OCI-LY1 (cell line): Measurements from ENCODE around the gene TMOD2.
"Not testable (repeated sequence)": the region's sequence is repeated elsewhere in the genome, so short reads cannot be mapped to it uniquely, and the experiment has no call there.

Experiments used
- H2AFZ ChIP-seq: fragments of 200-600 bp; sonication (generic), shearing (Covaris generic); 2 replicates; pipeline ENCODE4 v1.6.0; 2014; ENCODE audit warnings: antibody characterized with exemption, mild to moderate bottlenecking, low read length
- H3F3A ChIP-seq: fragments of 200-600 bp; sonication (generic), shearing (Covaris generic); 2 replicates; pipeline ENCODE4 v1.6.0; 2014; ENCODE audit warnings: mild to moderate bottlenecking, antibody characterized with exemption, low read length, moderate library complexity; ENCODE audit not compliant: insufficient read depth
- H3K27ac ChIP-seq: fragments of 200-600 bp; sonication (generic); 2 replicates; pipeline ENCODE4 v1.5.1; 2014; ENCODE audit warnings: low read length, mixed run types, mild to moderate bottlenecking, low read depth; ENCODE audit not compliant: poor library complexity, severe bottlenecking
- H3K27me3 ChIP-seq: fragments of 200-600 bp; sonication (generic); 2 replicates; pipeline ENCODE4 v1.6.0; 2014; ENCODE audit warnings: antibody characterized with exemption, mild to moderate bottlenecking, low read length, moderate library complexity; ENCODE audit not compliant: insufficient read depth
- H3K36me3 ChIP-seq: fragments of 200-600 bp; sonication (generic); 2 replicates; pipeline ENCODE4 v1.6.1; 2014; ENCODE audit warnings: mild to moderate bottlenecking, antibody characterized with exemption, low read length, moderate library complexity, mixed read lengths; ENCODE audit not compliant: insufficient read depth
- H3K4me1 ChIP-seq: fragments of 200-600 bp; sonication (generic); 2 replicates; pipeline ENCODE4 v1.5.1; 2014; ENCODE audit warnings: mild to moderate bottlenecking, low read length, moderate library complexity; ENCODE audit not compliant: insufficient read depth, severe bottlenecking
- H3K4me2 ChIP-seq: fragments of 200-600 bp; sonication (generic), shearing (Covaris generic); 2 replicates; pipeline ENCODE4 v1.6.1; 2014; ENCODE audit warnings: low read length
- H3K4me3 ChIP-seq: fragments of 200-600 bp; sonication (generic); 2 replicates; pipeline ENCODE4 v1.5.1; 2014; ENCODE audit warnings: low read length, low read depth, mild to moderate bottlenecking, mixed read lengths; ENCODE audit not compliant: poor library complexity, severe bottlenecking
- H3K79me2 ChIP-seq: fragments of 200-600 bp; shearing (Covaris generic); 2 replicates; pipeline ENCODE4 v1.6.1; 2016; ENCODE audit warnings: mixed run types, low read length, mixed read lengths; ENCODE audit not compliant: insufficient read depth
- H3K9ac ChIP-seq: fragments of 200-600 bp; sonication (generic), shearing (Covaris generic); 2 replicates; pipeline ENCODE4 v1.6.1; 2014; ENCODE audit warnings: mild to moderate bottlenecking, low read length, mixed read lengths
- H3K9me2 ChIP-seq: fragments of 200-600 bp; sonication (generic), shearing (Covaris generic); 2 replicates; pipeline ENCODE4 v1.6.1; 2014; ENCODE audit warnings: low read depth, mild to moderate bottlenecking, low read length, mixed read lengths
- H3K9me3 ChIP-seq: fragments of 200-600 bp; shearing (Covaris generic); 2 replicates; pipeline ENCODE4 v1.6.1; 2014; ENCODE audit warnings: low read length, mixed read lengths
- H4K20me1 ChIP-seq: fragments of 200-600 bp; sonication (generic), shearing (Covaris generic); 2 replicates; pipeline ENCODE4 v1.6.0; 2016; ENCODE audit warnings: mild to moderate bottlenecking, low read length; ENCODE audit not compliant: insufficient read depth
- CTCF ChIP-seq: fragments of 200-600 bp; sonication (generic), shearing (Covaris generic); IDR thresholded peaks from 2 replicates; pipeline ENCODE4 v1.5.1; 2017; ENCODE audit warnings: mild to moderate bottlenecking, antibody characterized with exemption, low read length, moderate library complexity, mixed read lengths
- EZH2 ChIP-seq: fragments of 200-600 bp; sonication (generic), shearing (Covaris generic); IDR thresholded peaks from 2 replicates; pipeline ENCODE4 v1.8.0; 2017; ENCODE audit warnings: borderline replicate concordance, mixed run types, mild to moderate bottlenecking, antibody characterized with exemption, low read length, moderate library complexity, mixed read lengths

Gene TMOD2

GRCh38 chr15:51783967-51784366 lies 32.6 kb downstream of the TMOD2 start:
- Histone ChIP-seq H3K9ac (no peak overlapping the region), H3K27ac (no peak overlapping the region), H3K79me2 (no peaks in the 10 kb centered on the region), H3K9me2 (no peaks in the 10 kb centered on the region), H3F3A (no peaks in the 10 kb centered on the region), H4K20me1 (no peaks in the 10 kb centered on the region), H3K4me1 (no peaks in the 10 kb centered on the region), H3K4me3 (no peak overlapping the region), H2AFZ (no peak overlapping the region), H3K27me3 (no peaks in the 10 kb centered on the region), H3K36me3 (no peaks in the 10 kb centered on the region), H3K9me3 (0 out of 2 replicates have a peak, but pooled peaks cover 6% of the 10 kb centered on the region), H3K4me2 (no peak overlapping the region)
- TF ChIP-seq EZH2 (no peak), CTCF (no peak)

DNA sequence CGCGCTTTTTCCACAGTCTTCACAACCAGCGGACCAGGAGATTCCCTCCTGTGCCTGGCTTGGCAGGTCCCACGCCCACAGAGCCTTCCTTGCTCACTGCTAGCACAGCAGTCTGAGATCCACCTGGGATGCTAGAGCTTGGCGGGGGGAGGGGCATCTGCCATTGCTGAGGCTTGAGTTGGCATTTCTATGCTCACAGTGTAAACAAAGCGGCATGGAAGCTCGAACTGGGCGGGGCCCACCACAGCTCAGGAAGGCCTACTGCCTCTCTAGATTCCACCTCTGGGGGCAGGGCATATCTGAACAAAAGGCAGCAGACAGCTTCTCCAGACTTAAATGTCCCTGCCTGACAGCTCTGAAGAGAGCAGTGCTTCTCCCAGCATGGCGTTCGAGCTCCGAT lies 35.7 kb downstream of the TMOD2 start:
- H3K79me2 ChIP-seq, H3K27ac ChIP-seq, H2AFZ ChIP-seq, H3K4me3 ChIP-seq, H3F3A ChIP-seq, H3K4me2 ChIP-seq, H3K9me2 ChIP-seq, H3K4me1 ChIP-seq, H3K27me3 ChIP-seq, H3K9ac ChIP-seq, H3K9me3 ChIP-seq, H3K36me3 ChIP-seq, H4K20me1 ChIP-seq: not testable (repeated sequence)

- not testable (repeated sequence) for H3K4me2 ChIP-seq, H3K36me3 ChIP-seq, H3K4me3 ChIP-seq, H3K9ac ChIP-seq, H3K9me2 ChIP-seq, H3F3A ChIP-seq, H2AFZ ChIP-seq, H3K27ac ChIP-seq, H3K9me3 ChIP-seq, H3K27me3 ChIP-seq, H3K79me2 ChIP-seq, H3K4me1 ChIP-seq, H4K20me1 ChIP-seq
Measured at GRCh38 chr15:51792474-51792873, 41.1 kb downstream of the TMOD2 start.

DNA sequence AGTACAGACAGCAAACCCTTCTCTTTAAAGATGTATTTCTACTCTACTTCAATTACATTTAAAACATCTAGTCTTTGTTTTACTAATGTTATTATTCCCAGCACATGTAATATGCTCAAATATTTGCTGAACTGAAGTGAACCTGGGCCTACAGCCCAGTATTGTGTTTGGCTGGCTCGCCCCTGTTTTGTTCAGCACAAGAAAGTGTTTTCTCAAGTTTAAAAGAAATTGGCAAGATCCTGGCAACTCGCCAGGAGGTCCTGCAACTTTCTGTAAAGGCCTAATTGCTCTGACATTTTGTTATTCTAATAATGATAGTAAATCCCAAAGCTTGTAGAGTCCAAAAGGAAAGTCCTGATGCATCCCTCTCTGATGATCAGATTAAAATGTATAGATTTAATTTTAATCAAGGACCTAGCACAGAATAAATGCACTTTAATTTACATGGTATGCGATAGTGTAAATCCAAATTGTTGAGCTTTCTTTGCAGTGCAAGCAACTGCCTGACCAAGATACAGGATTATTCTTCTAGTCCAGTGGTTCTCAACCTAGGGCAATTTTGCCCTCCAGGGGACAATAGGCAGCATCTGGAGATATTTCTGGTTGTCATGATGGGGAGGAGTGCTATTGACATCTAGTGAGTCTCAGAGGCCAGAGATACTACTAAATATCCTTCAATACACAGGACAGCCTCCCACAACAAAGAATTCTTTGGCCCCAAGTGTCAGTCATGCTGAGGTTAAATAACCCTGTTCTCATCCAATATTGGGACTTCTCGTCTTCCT lies 42.3 kb downstream of the TMOD2 start:
- no peak overlapping the region for H3K27ac ChIP-seq

More for the DNA sequence above, 42.3 kb downstream of the TMOD2 start:
- Histone ChIP-seq H3K27me3 (no peaks in the 10 kb centered on the region), H3K4me3 (no peak overlapping the region), H4K20me1 (no peaks in the 10 kb centered on the region), H3K4me2 (no peak overlapping the region), H3K9me2 (no peaks in the 10 kb centered on the region), H2AFZ (no peak overlapping the region), H3K9ac (no peak overlapping the region), H3F3A (no peaks in the 10 kb centered on the region), H3K9me3 (no peaks in the 10 kb centered on the region), H3K79me2 (no peaks in the 10 kb centered on the region), H3K36me3 (no peaks in the 10 kb centered on the region), H3K4me1 (no peaks in the 10 kb centered on the region)
- TF ChIP-seq EZH2 (no peak), CTCF (no peak)
